K562 (cell line): Measurements from ENCODE around the gene PTHLH. TPM values are rescaled to one million over a fixed set of nuclear protein-coding genes. Genes with fewer than 3 reads are reported as not detected.
A peak's percentile ranks its signal among the peaks of the same experiment; 100 is the strongest.

Experiments used
- KDM2B ChIP-seq: fragments of 250-450 bp; sonication (Bioruptor Pico); IDR thresholded peaks from 2 replicates; pipeline ENCODE4 v1.8.0; 2021; ENCODE audit warnings: mild to moderate bottlenecking, moderate library complexity
- PHTF2 ChIP-seq: fragments of 250-450 bp; sonication (Bioruptor Pico); IDR thresholded peaks from 2 replicates; pipeline ENCODE4 v1.5.0; 2021; ENCODE audit warnings: mild to moderate bottlenecking
- PRPF4 ChIP-seq: fragments of 200-400 bp; formaldehyde crosslinking; IDR thresholded peaks from one replicate; pipeline ENCODE4 v1.6.1; 2017; ENCODE audit warnings: low read length, low read depth, mild to moderate bottlenecking; ENCODE audit not compliant: insufficient read depth, poor library complexity, severe bottlenecking
- SIN3B ChIP-seq: fragments of 450-650 bp; IDR thresholded peaks from 2 replicates; pipeline ENCODE4 v1.6.1; 2017; ENCODE audit warnings: low read depth, mild to moderate bottlenecking, moderate library complexity
- TAF9B ChIP-seq: fragments of 450-650 bp; IDR thresholded peaks from 2 replicates; pipeline ENCODE4 v1.6.1; 2018; ENCODE audit warnings: mild to moderate bottlenecking; ENCODE audit not compliant: partially characterized antibody
- ZNF282 ChIP-seq: sonication (generic); formaldehyde crosslinking; IDR thresholded peaks from 2 replicates; pipeline ENCODE4 v1.8.1; 2023; ENCODE audit warnings: missing genetic modification reagents
- ZNF79 ChIP-seq: fragments of 250-450 bp; sonication (Bioruptor Pico); IDR thresholded peaks from 2 replicates; pipeline ENCODE4 v1.4.0; 2020; ENCODE audit warnings: low read depth, mild to moderate bottlenecking, moderate library complexity
- polyA plus RNA-seq, 8 experiments: library from polyadenylated mRNA; depleted of rRNA in 4 of 8; stranded (reverse) in 5 of 8; unstranded in 3 of 8; fragments of >200 nt; fragmentation: Nextera tagmentation in 2 of 8; fragmentation: Illumina TruSeq in 1 of 8; extraction: Ambion mirVana in 2 of 8; extraction: Trizol in 1 of 8; gene quantifications; 2 replicates each; pipeline versions ENCODE4 v1.2.1 to v1.2.3, GENCODE V29; 2011 to 2014; ENCODE audit warnings: inconsistent platforms in 1 of 8, missing spikeins in 1 of 8
- total RNA-seq, 7 experiments: library from RNA; depleted of rRNA in 6 of 7; stranded (reverse); fragments of >200 nt in 6 of 7; fragmentation: Illumina TruSeq in 2 of 7; extraction: Trizol in 2 of 7; gene quantifications; 2 replicates each; pipeline versions ENCODE4 v1.2.1 to v1.2.3, GENCODE V29; 2011 to 2021; ENCODE audit warnings: low replicate concordance in 1 of 7
- TF ChIP-seq, protein P1 (sequence below): fragments of 450-650 bp; IDR thresholded peaks from 2 replicates; pipeline ENCODE4 v1.6.1; 2016; ENCODE audit warnings: low read depth
- TF ChIP-seq, protein P2 (sequence below): fragments of 450-650 bp; formaldehyde crosslinking; IDR thresholded peaks from 2 replicates; pipeline ENCODE4 v1.4.0; 2020; ENCODE audit warnings: mild to moderate bottlenecking, moderate library complexity
- TF ChIP-seq, protein P3 (sequence below): fragments of 450-650 bp; formaldehyde crosslinking; IDR thresholded peaks from 2 replicates; pipeline ENCODE4 v1.4.0; 2022; ENCODE audit warnings: missing genetic modification characterization
- TF ChIP-seq, protein P4 (sequence below), 3 experiments: IDR thresholded peaks in 2 of 3; conservative IDR thresholded peaks in 1 of 3; 2 replicates each; pipeline ENCODE4 v1.5.1; 2011 to 2012; ENCODE audit warnings: low read length in 3 of 3, mild to moderate bottlenecking in 3 of 3, control low read depth in 2 of 3, improper control_type of control experiment in 1 of 3, inconsistent platforms in 1 of 3, low read depth in 1 of 3, mixed read lengths in 1 of 3, moderate library complexity in 1 of 3; ENCODE audit not compliant: insufficient read depth in 2 of 3
- TF ChIP-seq, protein P5 (sequence below), 3 experiments: fragments of 200-800 bp in 1 of 3; sonication (Bioruptor generic) in 1 of 3; sonication (generic) in 1 of 3; formaldehyde crosslinking in 1 of 3; IDR thresholded peaks; 2 replicates each; pipeline versions ENCODE4 v1.6.1 to v1.8.0; 2016 to 2022; ENCODE audit warnings: mild to moderate bottlenecking in 2 of 3, missing compliant biosample characterization in 2 of 3, missing genetic modification characterization in 2 of 3, missing genetic modification reagents in 1 of 3

Gene PTHLH
- total and polyA plus RNA-seq, 9 of the 15 experiments (the other 6 are each of a cell fraction or from before 2014, with no cell fraction given) = 0.14 to 2.5 (median 0.74) TPM

DNA sequence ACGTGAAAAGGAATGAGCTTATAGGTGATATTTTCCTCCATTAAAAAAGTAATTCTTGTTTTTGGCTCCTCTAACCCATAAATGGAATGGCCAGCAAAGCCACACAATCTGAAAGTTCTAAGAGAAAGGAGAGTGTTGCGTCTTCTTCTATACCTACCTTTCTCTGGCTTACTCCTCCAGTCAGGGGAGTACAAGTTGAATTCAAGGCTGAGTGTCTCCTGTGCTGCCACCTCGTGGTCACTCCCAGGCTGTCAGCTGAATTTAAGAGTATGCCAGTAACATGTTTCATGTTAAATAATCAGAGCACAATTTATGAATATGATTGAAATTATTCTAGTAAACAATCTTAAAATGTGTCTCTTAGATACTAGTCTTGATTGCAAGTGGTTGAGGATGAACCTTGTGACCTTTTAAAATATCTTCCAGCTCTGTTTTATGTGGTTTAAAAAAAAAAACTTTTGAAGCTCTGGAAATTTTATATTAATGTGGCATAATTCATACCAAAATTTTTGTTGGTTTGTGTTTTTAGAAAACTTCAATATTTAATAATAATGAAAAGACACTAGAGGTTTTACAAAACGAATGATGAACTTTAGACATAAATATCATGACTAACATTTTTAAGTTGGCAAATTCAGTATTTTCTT, 31.7 kb downstream of the PTHLH start (continued):
- TF ChIP-seq, protein P1, sequence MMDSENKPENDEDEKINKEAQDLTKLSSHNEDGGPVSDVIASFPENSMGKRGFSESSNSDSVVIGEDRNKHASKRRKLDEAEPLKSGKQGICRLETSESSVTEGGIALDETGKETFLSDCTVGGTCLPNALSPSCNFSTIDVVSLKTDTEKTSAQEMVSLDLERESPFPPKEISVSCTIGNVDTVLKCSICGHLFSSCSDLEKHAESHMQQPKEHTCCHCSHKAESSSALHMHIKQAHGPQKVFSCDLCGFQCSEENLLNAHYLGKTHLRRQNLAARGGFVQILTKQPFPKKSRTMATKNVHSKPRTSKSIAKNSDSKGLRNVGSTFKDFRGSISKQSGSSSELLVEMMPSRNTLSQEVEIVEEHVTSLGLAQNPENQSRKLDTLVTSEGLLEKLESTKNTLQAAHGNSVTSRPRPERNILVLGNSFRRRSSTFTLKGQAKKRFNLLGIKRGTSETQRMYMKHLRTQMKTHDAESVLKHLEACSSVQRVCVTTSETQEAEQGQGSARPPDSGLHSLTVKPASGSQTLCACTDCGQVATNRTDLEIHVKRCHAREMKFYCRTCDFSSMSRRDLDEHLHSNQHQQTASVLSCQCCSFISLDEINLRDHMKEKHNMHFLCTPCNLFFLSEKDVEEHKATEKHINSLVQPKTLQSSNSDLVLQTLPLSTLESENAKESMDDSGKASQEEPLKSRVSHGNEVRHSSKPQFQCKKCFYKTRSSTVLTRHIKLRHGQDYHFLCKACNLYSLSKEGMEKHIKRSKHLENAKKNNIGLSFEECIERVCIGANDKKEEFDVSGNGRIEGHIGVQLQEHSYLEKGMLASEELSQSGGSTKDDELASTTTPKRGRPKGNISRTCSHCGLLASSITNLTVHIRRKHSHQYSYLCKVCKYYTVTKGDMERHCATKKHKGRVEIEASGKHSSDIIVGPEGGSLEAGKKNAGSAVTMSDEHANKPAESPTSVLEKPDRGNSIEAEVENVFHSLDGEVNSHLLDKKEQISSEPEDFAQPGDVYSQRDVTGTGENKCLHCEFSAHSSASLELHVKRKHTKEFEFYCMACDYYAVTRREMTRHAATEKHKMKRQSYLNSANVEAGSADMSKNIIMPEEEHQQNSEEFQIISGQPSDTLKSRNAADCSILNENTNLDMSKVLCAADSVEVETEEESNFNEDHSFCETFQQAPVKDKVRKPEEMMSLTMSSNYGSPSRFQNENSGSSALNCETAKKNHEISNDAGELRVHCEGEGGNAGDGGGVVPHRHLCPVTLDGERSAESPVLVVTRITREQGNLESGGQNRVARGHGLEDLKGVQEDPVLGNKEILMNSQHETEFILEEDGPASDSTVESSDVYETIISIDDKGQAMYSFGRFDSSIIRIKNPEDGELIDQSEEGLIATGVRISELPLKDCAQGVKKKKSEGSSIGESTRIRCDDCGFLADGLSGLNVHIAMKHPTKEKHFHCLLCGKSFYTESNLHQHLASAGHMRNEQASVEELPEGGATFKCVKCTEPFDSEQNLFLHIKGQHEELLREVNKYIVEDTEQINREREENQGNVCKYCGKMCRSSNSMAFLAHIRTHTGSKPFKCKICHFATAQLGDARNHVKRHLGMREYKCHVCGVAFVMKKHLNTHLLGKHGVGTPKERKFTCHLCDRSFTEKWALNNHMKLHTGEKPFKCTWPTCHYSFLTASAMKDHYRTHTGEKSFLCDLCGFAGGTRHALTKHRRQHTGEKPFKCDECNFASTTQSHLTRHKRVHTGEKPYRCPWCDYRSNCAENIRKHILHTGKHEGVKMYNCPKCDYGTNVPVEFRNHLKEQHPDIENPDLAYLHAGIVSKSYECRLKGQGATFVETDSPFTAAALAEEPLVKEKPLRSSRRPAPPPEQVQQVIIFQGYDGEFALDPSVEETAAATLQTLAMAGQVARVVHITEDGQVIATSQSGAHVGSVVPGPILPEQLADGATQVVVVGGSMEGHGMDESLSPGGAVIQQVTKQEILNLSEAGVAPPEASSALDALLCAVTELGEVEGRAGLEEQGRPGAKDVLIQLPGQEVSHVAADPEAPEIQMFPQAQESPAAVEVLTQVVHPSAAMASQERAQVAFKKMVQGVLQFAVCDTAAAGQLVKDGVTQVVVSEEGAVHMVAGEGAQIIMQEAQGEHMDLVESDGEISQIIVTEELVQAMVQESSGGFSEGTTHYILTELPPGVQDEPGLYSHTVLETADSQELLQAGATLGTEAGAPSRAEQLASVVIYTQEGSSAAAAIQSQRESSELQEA = no peak
- TF ChIP-seq PRPF4 (no peak), SIN3B (no peak), KDM2B (CRISPR knock-in tag) (no peak), PHTF2 (no peak), ZNF282 (CRISPR knock-in tag) (no peak), ZNF79 (no peak), TAF9B (no peak)
- TF ChIP-seq, protein P2, sequence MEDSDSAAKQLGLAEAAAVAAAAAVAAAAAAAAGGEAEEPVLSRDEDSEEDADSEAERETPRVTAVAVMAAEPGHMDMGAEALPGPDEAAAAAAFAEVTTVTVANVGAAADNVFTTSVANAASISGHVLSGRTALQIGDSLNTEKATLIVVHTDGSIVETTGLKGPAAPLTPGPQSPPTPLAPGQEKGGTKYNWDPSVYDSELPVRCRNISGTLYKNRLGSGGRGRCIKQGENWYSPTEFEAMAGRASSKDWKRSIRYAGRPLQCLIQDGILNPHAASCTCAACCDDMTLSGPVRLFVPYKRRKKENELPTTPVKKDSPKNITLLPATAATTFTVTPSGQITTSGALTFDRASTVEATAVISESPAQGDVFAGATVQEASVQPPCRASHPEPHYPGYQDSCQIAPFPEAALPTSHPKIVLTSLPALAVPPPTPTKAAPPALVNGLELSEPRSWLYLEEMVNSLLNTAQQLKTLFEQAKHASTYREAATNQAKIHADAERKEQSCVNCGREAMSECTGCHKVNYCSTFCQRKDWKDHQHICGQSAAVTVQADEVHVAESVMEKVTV (CRISPR knock-in tag) = peak; percentile 77
- TF ChIP-seq, protein P3, sequence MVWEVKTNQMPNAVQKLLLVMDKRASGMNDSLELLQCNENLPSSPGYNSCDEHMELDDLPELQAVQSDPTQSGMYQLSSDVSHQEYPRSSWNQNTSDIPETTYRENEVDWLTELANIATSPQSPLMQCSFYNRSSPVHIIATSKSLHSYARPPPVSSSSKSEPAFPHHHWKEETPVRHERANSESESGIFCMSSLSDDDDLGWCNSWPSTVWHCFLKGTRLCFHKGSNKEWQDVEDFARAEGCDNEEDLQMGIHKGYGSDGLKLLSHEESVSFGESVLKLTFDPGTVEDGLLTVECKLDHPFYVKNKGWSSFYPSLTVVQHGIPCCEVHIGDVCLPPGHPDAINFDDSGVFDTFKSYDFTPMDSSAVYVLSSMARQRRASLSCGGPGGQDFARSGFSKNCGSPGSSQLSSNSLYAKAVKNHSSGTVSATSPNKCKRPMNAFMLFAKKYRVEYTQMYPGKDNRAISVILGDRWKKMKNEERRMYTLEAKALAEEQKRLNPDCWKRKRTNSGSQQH = no peak
- TF ChIP-seq, protein P4, sequence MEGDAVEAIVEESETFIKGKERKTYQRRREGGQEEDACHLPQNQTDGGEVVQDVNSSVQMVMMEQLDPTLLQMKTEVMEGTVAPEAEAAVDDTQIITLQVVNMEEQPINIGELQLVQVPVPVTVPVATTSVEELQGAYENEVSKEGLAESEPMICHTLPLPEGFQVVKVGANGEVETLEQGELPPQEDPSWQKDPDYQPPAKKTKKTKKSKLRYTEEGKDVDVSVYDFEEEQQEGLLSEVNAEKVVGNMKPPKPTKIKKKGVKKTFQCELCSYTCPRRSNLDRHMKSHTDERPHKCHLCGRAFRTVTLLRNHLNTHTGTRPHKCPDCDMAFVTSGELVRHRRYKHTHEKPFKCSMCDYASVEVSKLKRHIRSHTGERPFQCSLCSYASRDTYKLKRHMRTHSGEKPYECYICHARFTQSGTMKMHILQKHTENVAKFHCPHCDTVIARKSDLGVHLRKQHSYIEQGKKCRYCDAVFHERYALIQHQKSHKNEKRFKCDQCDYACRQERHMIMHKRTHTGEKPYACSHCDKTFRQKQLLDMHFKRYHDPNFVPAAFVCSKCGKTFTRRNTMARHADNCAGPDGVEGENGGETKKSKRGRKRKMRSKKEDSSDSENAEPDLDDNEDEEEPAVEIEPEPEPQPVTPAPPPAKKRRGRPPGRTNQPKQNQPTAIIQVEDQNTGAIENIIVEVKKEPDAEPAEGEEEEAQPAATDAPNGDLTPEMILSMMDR (IDR thresholded peaks at IDR 0.05 in 2 of 3, conservative IDR thresholded peaks at IDR 0.05 in 1 of 3; ENCODE audit: insufficient read depth in 2 of 3, low read depth in 1 of 3, low read length in 3 of 3) = peak; percentile 86 to 90 (median 89)
- TF ChIP-seq, protein P5, sequence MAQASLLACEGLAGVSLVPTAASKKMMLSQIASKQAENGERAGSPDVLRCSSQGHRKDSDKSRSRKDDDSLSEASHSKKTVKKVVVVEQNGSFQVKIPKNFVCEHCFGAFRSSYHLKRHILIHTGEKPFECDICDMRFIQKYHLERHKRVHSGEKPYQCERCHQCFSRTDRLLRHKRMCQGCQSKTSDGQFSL (CRISPR knock-in tag; IDR thresholded peaks at IDR 0.05) = no peak
- TF ChIP-seq, protein P5 (tag; IDR thresholded peaks at IDR 0.05) = no peak
